Lower leg skin (tissue), 3 donors: ENCODE results near the gene ZFYVE28.

Experiments used
- POLR2A ChIP-seq, 2 donors: fragments of 450-650 bp; IDR thresholded peaks; one replicate each; pipeline ENCODE4 v1.6.1; 2016 to 2017; ENCODE audit warnings: antibody characterized with exemption in 2 of 2, mild to moderate bottlenecking in 1 of 2, moderate library complexity in 1 of 2
- TF ChIP-seq, protein P1 (sequence below), 3 donors: fragments of 450-650 bp; IDR thresholded peaks; one replicate each; pipeline ENCODE4 v1.5.1; 2016; ENCODE audit warnings: antibody characterized with exemption in 3 of 3, mild to moderate bottlenecking in 3 of 3, moderate library complexity in 2 of 3

DNA sequence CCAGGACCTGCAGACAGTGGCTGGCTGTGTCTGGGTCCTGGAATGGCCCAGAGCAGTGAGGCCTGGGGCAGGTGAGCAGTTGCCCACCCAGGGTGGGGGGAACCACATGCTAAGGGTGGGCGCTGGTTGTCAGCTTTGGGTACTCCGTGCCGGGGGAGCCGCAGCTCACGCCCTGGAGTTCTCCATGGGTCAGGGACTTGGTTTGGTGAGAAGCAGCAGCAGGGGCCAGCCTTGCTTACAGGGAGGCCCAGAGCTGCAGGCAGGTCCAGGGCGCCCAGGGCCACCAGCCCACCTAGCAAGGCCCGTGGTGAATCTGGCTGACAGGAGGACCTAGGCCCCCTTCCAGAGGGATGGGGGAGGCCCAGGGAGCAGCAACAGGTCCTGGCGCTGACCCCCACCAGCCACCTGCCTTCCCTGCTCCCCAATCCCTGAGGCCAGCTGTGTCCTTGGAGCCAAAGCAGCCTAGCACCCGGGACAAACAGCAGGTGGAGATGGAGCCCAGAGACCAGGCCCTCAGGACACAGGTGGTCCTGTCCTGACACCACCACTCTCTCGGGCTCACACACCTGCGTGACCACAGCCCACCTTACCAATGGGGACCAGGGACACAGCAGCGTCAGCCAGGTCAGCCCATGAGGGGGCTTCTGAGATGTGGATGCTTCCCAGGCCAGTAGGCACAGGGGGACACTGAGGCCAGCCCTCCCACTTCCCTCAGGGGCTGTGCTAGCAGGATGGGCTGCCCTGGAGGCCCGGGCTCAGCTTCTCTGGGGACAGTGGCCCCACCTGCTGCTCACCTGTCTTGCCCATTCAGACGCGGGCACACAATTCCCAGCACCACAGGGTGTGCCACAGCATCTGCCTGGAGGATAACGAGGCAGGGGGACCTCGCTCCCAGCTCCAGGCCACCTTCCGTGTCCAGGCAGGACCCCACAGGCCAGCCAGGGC, 160.1 kb downstream of the ZFYVE28 start:
- TF ChIP-seq, protein P1, sequence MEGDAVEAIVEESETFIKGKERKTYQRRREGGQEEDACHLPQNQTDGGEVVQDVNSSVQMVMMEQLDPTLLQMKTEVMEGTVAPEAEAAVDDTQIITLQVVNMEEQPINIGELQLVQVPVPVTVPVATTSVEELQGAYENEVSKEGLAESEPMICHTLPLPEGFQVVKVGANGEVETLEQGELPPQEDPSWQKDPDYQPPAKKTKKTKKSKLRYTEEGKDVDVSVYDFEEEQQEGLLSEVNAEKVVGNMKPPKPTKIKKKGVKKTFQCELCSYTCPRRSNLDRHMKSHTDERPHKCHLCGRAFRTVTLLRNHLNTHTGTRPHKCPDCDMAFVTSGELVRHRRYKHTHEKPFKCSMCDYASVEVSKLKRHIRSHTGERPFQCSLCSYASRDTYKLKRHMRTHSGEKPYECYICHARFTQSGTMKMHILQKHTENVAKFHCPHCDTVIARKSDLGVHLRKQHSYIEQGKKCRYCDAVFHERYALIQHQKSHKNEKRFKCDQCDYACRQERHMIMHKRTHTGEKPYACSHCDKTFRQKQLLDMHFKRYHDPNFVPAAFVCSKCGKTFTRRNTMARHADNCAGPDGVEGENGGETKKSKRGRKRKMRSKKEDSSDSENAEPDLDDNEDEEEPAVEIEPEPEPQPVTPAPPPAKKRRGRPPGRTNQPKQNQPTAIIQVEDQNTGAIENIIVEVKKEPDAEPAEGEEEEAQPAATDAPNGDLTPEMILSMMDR (IDR thresholded peaks at IDR 0.05), result no peak
- TF ChIP-seq POLR2A (IDR thresholded peaks at IDR 0.05), result no peak
